ENCODE measurements around the gene PTDSS2. TPM values are rescaled to one million over a fixed set of nuclear protein-coding genes. Genes with fewer than 3 reads are reported as not detected.
"Not testable (repeated sequence)": the region's sequence is repeated elsewhere in the genome, so short reads cannot be mapped to it uniquely, and the experiment has no call there.

PTDSS2 gene
- total and polyA plus RNA-seq, 2 experiments from 2014 or later: 22.7 to 145 TPM

DNA sequence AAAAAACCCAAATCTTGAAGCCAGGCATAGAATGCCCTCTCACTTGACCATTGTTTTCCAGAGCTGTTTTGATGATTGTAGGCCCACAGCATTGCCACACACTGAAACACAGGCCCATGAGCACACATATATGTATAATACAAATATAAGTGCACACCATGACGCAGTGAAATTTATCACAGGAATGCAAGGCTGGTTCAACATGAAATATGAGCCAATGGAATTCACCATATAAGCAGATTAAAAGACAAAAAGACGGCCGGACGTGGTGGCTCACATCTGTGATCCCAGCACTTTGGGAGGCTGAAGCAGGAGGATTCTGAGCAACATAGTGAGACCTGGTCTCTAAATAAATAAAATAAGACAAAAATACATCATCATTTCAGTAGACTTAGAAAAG lies 66.3 kb downstream of the PTDSS2 start (continued):
- TF ChIP-seq, protein P1, sequence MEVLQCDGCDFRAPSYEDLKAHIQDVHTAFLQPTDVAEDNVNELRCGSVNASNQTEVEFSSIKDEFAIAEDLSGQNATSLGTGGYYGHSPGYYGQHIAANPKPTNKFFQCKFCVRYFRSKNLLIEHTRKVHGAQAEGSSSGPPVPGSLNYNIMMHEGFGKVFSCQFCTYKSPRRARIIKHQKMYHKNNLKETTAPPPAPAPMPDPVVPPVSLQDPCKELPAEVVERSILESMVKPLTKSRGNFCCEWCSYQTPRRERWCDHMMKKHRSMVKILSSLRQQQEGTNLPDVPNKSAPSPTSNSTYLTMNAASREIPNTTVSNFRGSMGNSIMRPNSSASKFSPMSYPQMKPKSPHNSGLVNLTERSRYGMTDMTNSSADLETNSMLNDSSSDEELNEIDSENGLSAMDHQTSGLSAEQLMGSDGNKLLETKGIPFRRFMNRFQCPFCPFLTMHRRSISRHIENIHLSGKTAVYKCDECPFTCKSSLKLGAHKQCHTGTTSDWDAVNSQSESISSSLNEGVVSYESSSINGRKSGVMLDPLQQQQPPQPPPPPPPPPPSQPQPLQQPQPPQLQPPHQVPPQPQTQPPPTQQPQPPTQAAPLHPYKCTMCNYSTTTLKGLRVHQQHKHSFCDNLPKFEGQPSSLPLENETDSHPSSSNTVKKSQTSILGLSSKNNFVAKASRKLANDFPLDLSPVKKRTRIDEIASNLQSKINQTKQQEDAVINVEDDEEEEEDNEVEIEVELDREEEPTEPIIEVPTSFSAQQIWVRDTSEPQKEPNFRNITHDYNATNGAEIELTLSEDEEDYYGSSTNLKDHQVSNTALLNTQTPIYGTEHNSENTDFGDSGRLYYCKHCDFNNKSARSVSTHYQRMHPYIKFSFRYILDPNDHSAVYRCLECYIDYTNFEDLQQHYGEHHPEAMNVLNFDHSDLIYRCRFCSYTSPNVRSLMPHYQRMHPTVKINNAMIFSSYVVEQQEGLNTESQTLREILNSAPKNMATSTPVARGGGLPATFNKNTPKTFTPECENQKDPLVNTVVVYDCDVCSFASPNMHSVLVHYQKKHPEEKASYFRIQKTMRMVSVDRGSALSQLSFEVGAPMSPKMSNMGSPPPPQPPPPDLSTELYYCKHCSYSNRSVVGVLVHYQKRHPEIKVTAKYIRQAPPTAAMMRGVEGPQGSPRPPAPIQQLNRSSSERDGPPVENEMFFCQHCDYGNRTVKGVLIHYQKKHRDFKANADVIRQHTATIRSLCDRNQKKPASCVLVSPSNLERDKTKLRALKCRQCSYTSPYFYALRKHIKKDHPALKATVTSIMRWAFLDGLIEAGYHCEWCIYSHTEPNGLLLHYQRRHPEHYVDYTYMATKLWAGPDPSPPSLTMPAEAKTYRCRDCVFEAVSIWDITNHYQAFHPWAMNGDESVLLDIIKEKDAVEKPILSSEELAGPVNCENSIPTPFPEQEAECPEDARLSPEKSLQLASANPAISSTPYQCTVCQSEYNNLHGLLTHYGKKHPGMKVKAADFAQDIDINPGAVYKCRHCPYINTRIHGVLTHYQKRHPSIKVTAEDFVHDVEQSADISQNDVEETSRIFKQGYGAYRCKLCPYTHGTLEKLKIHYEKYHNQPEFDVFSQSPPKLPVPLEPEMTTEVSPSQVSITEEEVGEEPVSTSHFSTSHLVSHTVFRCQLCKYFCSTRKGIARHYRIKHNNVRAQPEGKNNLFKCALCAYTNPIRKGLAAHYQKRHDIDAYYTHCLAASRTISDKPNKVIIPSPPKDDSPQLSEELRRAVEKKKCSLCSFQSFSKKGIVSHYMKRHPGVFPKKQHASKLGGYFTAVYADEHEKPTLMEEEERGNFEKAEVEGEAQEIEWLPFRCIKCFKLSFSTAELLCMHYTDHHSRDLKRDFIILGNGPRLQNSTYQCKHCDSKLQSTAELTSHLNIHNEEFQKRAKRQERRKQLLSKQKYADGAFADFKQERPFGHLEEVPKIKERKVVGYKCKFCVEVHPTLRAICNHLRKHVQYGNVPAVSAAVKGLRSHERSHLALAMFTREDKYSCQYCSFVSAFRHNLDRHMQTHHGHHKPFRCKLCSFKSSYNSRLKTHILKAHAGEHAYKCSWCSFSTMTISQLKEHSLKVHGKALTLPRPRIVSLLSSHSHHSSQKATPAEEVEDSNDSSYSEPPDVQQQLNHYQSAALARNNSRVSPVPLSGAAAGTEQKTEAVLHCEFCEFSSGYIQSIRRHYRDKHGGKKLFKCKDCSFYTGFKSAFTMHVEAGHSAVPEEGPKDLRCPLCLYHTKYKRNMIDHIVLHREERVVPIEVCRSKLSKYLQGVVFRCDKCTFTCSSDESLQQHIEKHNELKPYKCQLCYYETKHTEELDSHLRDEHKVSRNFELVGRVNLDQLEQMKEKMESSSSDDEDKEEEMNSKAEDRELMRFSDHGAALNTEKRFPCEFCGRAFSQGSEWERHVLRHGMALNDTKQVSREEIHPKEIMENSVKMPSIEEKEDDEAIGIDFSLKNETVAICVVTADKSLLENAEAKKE (CRISPR knock-in tag; IDR thresholded peaks at IDR 0.05): no peak
- TF ChIP-seq, protein P2, sequence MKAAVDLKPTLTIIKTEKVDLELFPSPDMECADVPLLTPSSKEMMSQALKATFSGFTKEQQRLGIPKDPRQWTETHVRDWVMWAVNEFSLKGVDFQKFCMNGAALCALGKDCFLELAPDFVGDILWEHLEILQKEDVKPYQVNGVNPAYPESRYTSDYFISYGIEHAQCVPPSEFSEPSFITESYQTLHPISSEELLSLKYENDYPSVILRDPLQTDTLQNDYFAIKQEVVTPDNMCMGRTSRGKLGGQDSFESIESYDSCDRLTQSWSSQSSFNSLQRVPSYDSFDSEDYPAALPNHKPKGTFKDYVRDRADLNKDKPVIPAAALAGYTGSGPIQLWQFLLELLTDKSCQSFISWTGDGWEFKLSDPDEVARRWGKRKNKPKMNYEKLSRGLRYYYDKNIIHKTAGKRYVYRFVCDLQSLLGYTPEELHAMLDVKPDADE (IDR thresholded peaks at IDR 0.05): no peak
- no peak for TF ChIP-seq EZH2 (IDR thresholded peaks at IDR 0.05; ENCODE audit: low read depth, unreplicated experiment)

DNA sequence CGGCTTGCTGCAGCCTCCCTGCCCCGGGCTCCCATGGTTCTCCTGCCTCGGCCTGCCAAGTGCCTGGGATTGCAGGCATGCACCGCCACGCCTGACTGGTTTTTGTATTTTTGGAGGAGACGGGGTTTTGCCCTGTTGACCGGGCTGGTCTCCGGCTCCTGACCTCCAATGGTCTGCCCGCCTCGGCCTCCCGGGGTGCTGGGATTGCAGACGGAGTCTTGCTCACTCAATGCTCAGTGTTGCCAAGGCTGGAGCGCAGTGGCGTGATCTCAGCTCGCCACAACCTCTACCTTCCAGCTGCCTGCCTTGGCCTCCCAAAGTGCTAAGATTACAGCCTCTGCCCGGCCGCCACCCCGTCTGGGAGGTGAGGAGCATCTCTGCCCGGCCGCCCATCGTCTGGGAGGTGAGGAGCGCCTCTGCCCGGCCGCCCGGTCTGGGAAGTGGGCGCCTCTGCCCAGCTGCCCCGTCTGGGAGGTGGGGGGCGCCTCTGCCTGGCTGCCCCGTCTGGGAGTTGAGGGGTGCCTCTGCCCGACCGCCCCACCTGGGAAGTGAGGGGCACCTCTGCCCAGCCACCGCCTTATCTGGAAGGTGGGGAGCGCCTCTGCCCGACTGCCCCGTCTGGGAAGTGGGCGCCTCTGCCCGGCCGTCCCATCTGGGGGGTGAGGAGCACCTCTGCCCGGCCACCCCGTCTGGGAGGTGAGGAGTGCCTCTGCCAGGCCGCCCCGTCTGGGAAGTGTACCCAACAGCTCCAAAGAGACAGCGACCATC lies 67.0 kb downstream of the PTDSS2 start:
- not testable (repeated sequence) for H3K4me1 Mint-ChIP-seq; H3K27ac Mint-ChIP-seq; H3K79me2 ChIP-seq (replicated peaks; ENCODE audit: insufficient read depth); H3K27me3 ChIP-seq (ENCODE audit: insufficient read depth); H3K27me3 Mint-ChIP-seq (ENCODE audit: insufficient read depth, low read depth, poor library complexity); ATAC-seq; H4K20me1 ChIP-seq (replicated peaks; ENCODE audit: insufficient read depth); H3K36me3 ChIP-seq (ENCODE audit: insufficient read depth); H2AFZ ChIP-seq; H3K4me1 ChIP-seq (ENCODE audit: insufficient read depth); H3K4me3 ChIP-seq; H3K4me3 Mint-ChIP-seq; H3K4me2 ChIP-seq; DNase-seq (ENCODE audit: low spot score); H3K27ac ChIP-seq (ENCODE audit: low read depth); H3K9me2 ChIP-seq (ENCODE audit: insufficient read depth); H3F3A ChIP-seq (replicated peaks; ENCODE audit: low read depth)
- Mint-ChIP-seq H3K36me3 (ENCODE audit: low read depth) (peaks cover 47% of the 10 kb centered on the region), H3K9me3 (peaks cover 42% of the 10 kb centered on the region)

All from GM23338 (cell line).